OCI-LY1 (cell line): ENCODE results near the gene APC2.
A peak's percentile ranks its signal among the peaks of the same experiment; 100 is the strongest.

Experiments
- H2AFZ ChIP-seq: fragments of 200-600 bp; sonication (generic), shearing (Covaris generic); 2 replicates; pipeline ENCODE4 v1.6.0; 2014; ENCODE audit warnings: antibody characterized with exemption, mild to moderate bottlenecking, low read length
- H3F3A ChIP-seq: fragments of 200-600 bp; sonication (generic), shearing (Covaris generic); 2 replicates; pipeline ENCODE4 v1.6.0; 2014; ENCODE audit warnings: mild to moderate bottlenecking, antibody characterized with exemption, low read length, moderate library complexity; ENCODE audit not compliant: insufficient read depth
- H3K27ac ChIP-seq: fragments of 200-600 bp; sonication (generic); 2 replicates; pipeline ENCODE4 v1.5.1; 2014; ENCODE audit warnings: low read length, mixed run types, mild to moderate bottlenecking, low read depth; ENCODE audit not compliant: poor library complexity, severe bottlenecking
- H3K27me3 ChIP-seq: fragments of 200-600 bp; sonication (generic); 2 replicates; pipeline ENCODE4 v1.6.0; 2014; ENCODE audit warnings: antibody characterized with exemption, mild to moderate bottlenecking, low read length, moderate library complexity; ENCODE audit not compliant: insufficient read depth
- H3K36me3 ChIP-seq: fragments of 200-600 bp; sonication (generic); 2 replicates; pipeline ENCODE4 v1.6.1; 2014; ENCODE audit warnings: mild to moderate bottlenecking, antibody characterized with exemption, low read length, moderate library complexity, mixed read lengths; ENCODE audit not compliant: insufficient read depth
- H3K4me1 ChIP-seq: fragments of 200-600 bp; sonication (generic); 2 replicates; pipeline ENCODE4 v1.5.1; 2014; ENCODE audit warnings: mild to moderate bottlenecking, low read length, moderate library complexity; ENCODE audit not compliant: insufficient read depth, severe bottlenecking
- H3K4me2 ChIP-seq: fragments of 200-600 bp; sonication (generic), shearing (Covaris generic); 2 replicates; pipeline ENCODE4 v1.6.1; 2014; ENCODE audit warnings: low read length
- H3K4me3 ChIP-seq: fragments of 200-600 bp; sonication (generic); 2 replicates; pipeline ENCODE4 v1.5.1; 2014; ENCODE audit warnings: low read length, low read depth, mild to moderate bottlenecking, mixed read lengths; ENCODE audit not compliant: poor library complexity, severe bottlenecking
- H3K79me2 ChIP-seq: fragments of 200-600 bp; shearing (Covaris generic); 2 replicates; pipeline ENCODE4 v1.6.1; 2016; ENCODE audit warnings: mixed run types, low read length, mixed read lengths; ENCODE audit not compliant: insufficient read depth
- H3K9ac ChIP-seq: fragments of 200-600 bp; sonication (generic), shearing (Covaris generic); 2 replicates; pipeline ENCODE4 v1.6.1; 2014; ENCODE audit warnings: mild to moderate bottlenecking, low read length, mixed read lengths
- H3K9me2 ChIP-seq: fragments of 200-600 bp; sonication (generic), shearing (Covaris generic); 2 replicates; pipeline ENCODE4 v1.6.1; 2014; ENCODE audit warnings: low read depth, mild to moderate bottlenecking, low read length, mixed read lengths
- H3K9me3 ChIP-seq: fragments of 200-600 bp; shearing (Covaris generic); 2 replicates; pipeline ENCODE4 v1.6.1; 2014; ENCODE audit warnings: low read length, mixed read lengths
- H4K20me1 ChIP-seq: fragments of 200-600 bp; sonication (generic), shearing (Covaris generic); 2 replicates; pipeline ENCODE4 v1.6.0; 2016; ENCODE audit warnings: mild to moderate bottlenecking, low read length; ENCODE audit not compliant: insufficient read depth
- CTCF ChIP-seq: fragments of 200-600 bp; sonication (generic), shearing (Covaris generic); IDR thresholded peaks from 2 replicates; pipeline ENCODE4 v1.5.1; 2017; ENCODE audit warnings: mild to moderate bottlenecking, antibody characterized with exemption, low read length, moderate library complexity, mixed read lengths
- EZH2 ChIP-seq: fragments of 200-600 bp; sonication (generic), shearing (Covaris generic); IDR thresholded peaks from 2 replicates; pipeline ENCODE4 v1.8.0; 2017; ENCODE audit warnings: borderline replicate concordance, mixed run types, mild to moderate bottlenecking, antibody characterized with exemption, low read length, moderate library complexity, mixed read lengths

Gene APC2

GRCh38 chr19:1513499-1514294, 63.8 kb downstream of the APC2 start:
- Histone ChIP-seq H3K4me3 (no peak overlapping the region), H3K9me3 (no peaks in the 10 kb centered on the region), H3K4me1 (no peaks in the 10 kb centered on the region), H3K36me3 (no peaks in the 10 kb centered on the region), H3K4me2 (no peak overlapping the region), H3K27me3 (peaks cover 8% of the 10 kb centered on the region), H3K27ac (no peak overlapping the region), H3K9me2 (no peaks in the 10 kb centered on the region), H3F3A (no peaks in the 10 kb centered on the region), H3K9ac (no peak overlapping the region), H2AFZ (no peak overlapping the region), H4K20me1 (no peaks in the 10 kb centered on the region), H3K79me2 (no peaks in the 10 kb centered on the region)
- TF ChIP-seq EZH2, result no peak
- peak; percentile 68 for TF ChIP-seq CTCF

GRCh38 chr19:1514295-1514661, 64.4 kb downstream of the APC2 start:
- Histone ChIP-seq H3K27me3 (peaks cover 8% of the 10 kb centered on the region), H3K27ac (no peak overlapping the region), H3K9me2 (no peaks in the 10 kb centered on the region), H4K20me1 (no peaks in the 10 kb centered on the region), H3K79me2 (no peaks in the 10 kb centered on the region), H2AFZ (no peak overlapping the region), H3F3A (no peaks in the 10 kb centered on the region), H3K36me3 (no peaks in the 10 kb centered on the region), H3K9me3 (no peaks in the 10 kb centered on the region), H3K4me1 (no peaks in the 10 kb centered on the region), H3K4me3 (no peak overlapping the region), H3K4me2 (no peak overlapping the region), H3K9ac (no peak overlapping the region)
- no peak for TF ChIP-seq CTCF
- TF ChIP-seq EZH2, result no peak

- Histone ChIP-seq H3K9me3 (no peaks in the 10 kb centered on the region), H3F3A (no peaks in the 10 kb centered on the region), H3K36me3 (no peaks in the 10 kb centered on the region), H3K27me3 (peaks cover 8% of the 10 kb centered on the region), H3K79me2 (no peaks in the 10 kb centered on the region), H3K9ac (no peak overlapping the region), H3K4me3 (no peak overlapping the region), H3K9me2 (no peaks in the 10 kb centered on the region), H3K4me1 (no peaks in the 10 kb centered on the region), H3K4me2 (no peak overlapping the region), H3K27ac (no peak overlapping the region), H4K20me1 (no peaks in the 10 kb centered on the region), H2AFZ (no peak overlapping the region)
- TF ChIP-seq CTCF (no peak), EZH2 (no peak)
Observed at GRCh38 chr19:1514986-1515721, 65.2 kb downstream of the APC2 start.
